RKO (cell line): ENCODE results near the gene YWHAG.
"Not testable (repeated sequence)": the region's sequence is repeated elsewhere in the genome, so short reads cannot be mapped to it uniquely, and the experiment has no call there.

ENCODE experiments used
- DNase-seq: peaks from one replicate; pipeline ENCODE4 v3.0.0-alpha.2; 2016; ENCODE audit warnings: low spot score

The YWHAG gene

GRCh38 chr7:76318488-76319353, 40.1 kb downstream of the YWHAG start:
- DNase-seq = peak; percentile 92

- peak; percentile 98 for DNase-seq
Observed at GRCh38 chr7:76317782-76318487, 40.9 kb downstream of the YWHAG start.

- no peak for DNase-seq
Observed at GRCh38 chr7:76316984-76317781, 41.6 kb downstream of the YWHAG start.

- no peak for DNase-seq
Observed at GRCh38 chr7:76315364-76315763, 43.4 kb downstream of the YWHAG start.

- DNase-seq = not testable (repeated sequence)
Observed at GRCh38 chr7:76314740-76315139, 44.1 kb downstream of the YWHAG start.

- DNase-seq = peak; percentile 92
Observed at GRCh38 chr7:76314042-76314721, 44.6 kb downstream of the YWHAG start.

GRCh38 chr7:76311838-76312237, 47.0 kb downstream of the YWHAG start:
- not testable (repeated sequence) for DNase-seq

- DNase-seq = no peak
Observed at GRCh38 chr7:76310102-76310957, 48.5 kb downstream of the YWHAG start.

GRCh38 chr7:76309341-76310101, 49.3 kb downstream of the YWHAG start:
- not testable (repeated sequence) for DNase-seq

GRCh38 chr7:76308874-76309273, 49.9 kb downstream of the YWHAG start:
- DNase-seq = not testable (repeated sequence)

GRCh38 chr7:76304888-76305375, 53.9 kb downstream of the YWHAG start:
- no peak for DNase-seq

- peak; percentile 96 for DNase-seq
Observed at GRCh38 chr7:76303202-76304147, 55.3 kb downstream of the YWHAG start.

GRCh38 chr7:76302347-76303201, 56.2 kb downstream of the YWHAG start, which contains the start of gene HSPB1:
TSS of gene HSPB1 (plus strand) at chr7:76302673. CDS start at chr7:76302713, 40 bp downstream.
- peak; percentile 89 for DNase-seq

GRCh38 chr7:76301000-76301399, 57.8 kb downstream of the YWHAG start:
- DNase-seq = no peak

GRCh38 chr7:76300166-76300731, 58.5 kb downstream of the YWHAG start:
- DNase-seq = peak; percentile 73

- no peak for DNase-seq
Observed at GRCh38 chr7:76296743-76297740, 61.7 kb downstream of the YWHAG start.
